Thoracic aorta (tissue), 2 donors: ENCODE measurements around the gene ABTB1. TPM values are rescaled to one million over a fixed set of nuclear protein-coding genes. Genes with fewer than 3 reads are reported as not detected.
"Not testable (repeated sequence)": the region's sequence is repeated elsewhere in the genome, so short reads cannot be mapped to it uniquely, and the experiment has no call there.

ENCODE experiments used
- ATAC-seq: fragments of 150-250 bp; one replicate; pipeline ENCODE4 v1.8.0; 2017; ENCODE audit warnings: low read depth; ENCODE audit not compliant: insufficient number of reproducible peaks, low FRiP score
- DNase-seq: peaks from one replicate; pipeline ENCODE4 v3.0.0-alpha.2; 2020; ENCODE audit warnings: low spot score
- H3K27ac ChIP-seq, 2 donors: fragments of 200-600 bp; sonication (generic); 1 replicate in 1 of 2; 2 replicates in 1 of 2; pipeline ENCODE4 v1.5.1; 2016; ENCODE audit warnings: mild to moderate bottlenecking in 2 of 2, moderate library complexity in 2 of 2
- H3K27me3 ChIP-seq: fragments of 200-600 bp; sonication (generic); replicated peaks from 2 replicates; pipeline ENCODE4 v1.6.0; 2016; ENCODE audit warnings: mild to moderate bottlenecking; ENCODE audit not compliant: insufficient read depth
- H3K36me3 ChIP-seq: fragments of 200-600 bp; sonication (generic); one replicate; pipeline ENCODE4 v1.5.1; 2016
- H3K4me1 ChIP-seq, 2 donors: fragments of 200-600 bp; sonication (generic); 1 replicate in 1 of 2; 2 replicates in 1 of 2; pipeline versions ENCODE4 v1.5.1 to v1.6.0; 2016; ENCODE audit warnings: low read depth in 2 of 2, mild to moderate bottlenecking in 1 of 2; ENCODE audit not compliant: control insufficient read depth in 1 of 2
- H3K4me3 ChIP-seq: fragments of 200-600 bp; sonication (generic); 2 replicates; pipeline ENCODE4 v1.5.1; 2016; ENCODE audit warnings: mild to moderate bottlenecking
- H3K9me3 ChIP-seq: fragments of 200-600 bp; sonication (generic); 2 replicates; pipeline ENCODE4 v1.5.1; 2016
- CTCF ChIP-seq: fragments of 200-600 bp; sonication (generic); IDR thresholded peaks from one replicate; pipeline ENCODE4 v1.5.1; 2019; ENCODE audit warnings: antibody characterized with exemption
- total RNA-seq, 2 donors: library from RNA; depleted of rRNA; stranded (reverse); fragments of >200 nt; gene quantifications; one replicate each; pipeline versions ENCODE4 v1.1.0 to v1.2.3, GENCODE V29; 2016

The ABTB1 gene
- total RNA-seq, 2 donors from 2014 or later, result 71.7 to 78.7 TPM

- ATAC-seq (no peak), DNase-seq (no peak)
- H3K4me1 ChIP-seq, result peaks cover 6 to 22% of the 10 kb centered on the region in 2 donors
- no peak for TF ChIP-seq CTCF
- H3K27ac ChIP-seq, result no peak overlapping the region
- H3K36me3 ChIP-seq, result peaks cover 39% of the 10 kb centered on the region
- no peaks in the 10 kb centered on the region for H3K27me3 ChIP-seq
- H3K4me3 ChIP-seq, result no peak overlapping the region
- no peaks in the 10 kb centered on the region for H3K9me3 ChIP-seq
These were observed 6.1 kb downstream of the ABTB1 start for GRCh38 chr3:127678611-127679533.

- H3K27me3 ChIP-seq, result no peaks in the 10 kb centered on the region
- TF ChIP-seq CTCF, result no peak
- no peak for ATAC-seq
- peaks cover 0 to 15% of the 10 kb centered on the region in 2 donors for H3K4me1 ChIP-seq
- no peak for DNase-seq
- H3K36me3 ChIP-seq, result peaks cover 39% of the 10 kb centered on the region
- H3K4me3 ChIP-seq, result no peak overlapping the region
- no peak overlapping the region for H3K27ac ChIP-seq
- no peaks in the 10 kb centered on the region for H3K9me3 ChIP-seq
These were observed 6.9 kb downstream of the ABTB1 start for GRCh38 chr3:127679534-127680145.

GRCh38 chr3:127680146-127680661, 7.5 kb downstream of the ABTB1 start:
- no peaks in the 10 kb centered on the region for H3K27me3 ChIP-seq
- no peaks in the 10 kb centered on the region for H3K9me3 ChIP-seq
- peaks cover 0 to 10% of the 10 kb centered on the region in 2 donors for H3K4me1 ChIP-seq
- no peak for ATAC-seq
- H3K27ac ChIP-seq, result no peak overlapping the region
- H3K36me3 ChIP-seq, result peaks cover 39% of the 10 kb centered on the region
- no peak overlapping the region for H3K4me3 ChIP-seq
- no peak for DNase-seq
- TF ChIP-seq CTCF, result no peak

GRCh38 chr3:127680798-127681221, 8.1 kb downstream of the ABTB1 start:
- Histone ChIP-seq H3K27ac (no peak overlapping the region), H3K27me3 (no peaks in the 10 kb centered on the region), H3K4me1 (peaks cover 0 to 5% of the 10 kb centered on the region in 2 donors), H3K4me3 (no peak overlapping the region), H3K9me3 (no peaks in the 10 kb centered on the region), H3K36me3 (peaks cover 38% of the 10 kb centered on the region)
- no peak for DNase-seq
- ATAC-seq, result no peak
- TF ChIP-seq CTCF, result no peak

GRCh38 chr3:127682175-127682554, 9.4 kb downstream of the ABTB1 start:
- peaks cover 25% of the 10 kb centered on the region for H3K36me3 ChIP-seq
- not testable (repeated sequence) for H3K4me1 ChIP-seq, H3K27ac ChIP-seq, H3K9me3 ChIP-seq, ATAC-seq, DNase-seq, H3K4me3 ChIP-seq, H3K27me3 ChIP-seq
